ENCODE measurements around the gene TSPAN11. TPM values are rescaled to one million over a fixed set of nuclear protein-coding genes. Genes with fewer than 3 reads are reported as not detected.

Gene TSPAN11
- total RNA-seq, 1 experiment from 2014 or later: 0.17 TPM

Other genes starting within 250 kb of the TSPAN11 start
- gene IPO8, start 230.9 kb upstream of the TSPAN11 start, total RNA-seq (2014; rRNA removed): 24.4 and 35.6 TPM in 2 replicates
- gene CAPRIN2, start 171.8 kb upstream of the TSPAN11 start, total RNA-seq (2014; rRNA removed): 14.5 and 27.3 TPM in 2 replicates
- 25.9 and 36.0 TPM in 2 replicates for gene DDX11, start 147.1 kb downstream of the TSPAN11 start, total RNA-seq (2014; rRNA removed)